HG02973 (cell line): ENCODE measurements around the gene CC2D2B.
"Not testable (repeated sequence)": the region's sequence is repeated elsewhere in the genome, so short reads cannot be mapped to it uniquely, and the experiment has no call there.

Experiments
- ATAC-seq: cut with Tn5 transposase; IDR thresholded peaks from one replicate; pipeline ENCODE4 v1.9.1; 2021; ENCODE audit warnings: moderate library complexity; ENCODE audit not compliant: unreplicated experiment

Gene CC2D2B, protein sequence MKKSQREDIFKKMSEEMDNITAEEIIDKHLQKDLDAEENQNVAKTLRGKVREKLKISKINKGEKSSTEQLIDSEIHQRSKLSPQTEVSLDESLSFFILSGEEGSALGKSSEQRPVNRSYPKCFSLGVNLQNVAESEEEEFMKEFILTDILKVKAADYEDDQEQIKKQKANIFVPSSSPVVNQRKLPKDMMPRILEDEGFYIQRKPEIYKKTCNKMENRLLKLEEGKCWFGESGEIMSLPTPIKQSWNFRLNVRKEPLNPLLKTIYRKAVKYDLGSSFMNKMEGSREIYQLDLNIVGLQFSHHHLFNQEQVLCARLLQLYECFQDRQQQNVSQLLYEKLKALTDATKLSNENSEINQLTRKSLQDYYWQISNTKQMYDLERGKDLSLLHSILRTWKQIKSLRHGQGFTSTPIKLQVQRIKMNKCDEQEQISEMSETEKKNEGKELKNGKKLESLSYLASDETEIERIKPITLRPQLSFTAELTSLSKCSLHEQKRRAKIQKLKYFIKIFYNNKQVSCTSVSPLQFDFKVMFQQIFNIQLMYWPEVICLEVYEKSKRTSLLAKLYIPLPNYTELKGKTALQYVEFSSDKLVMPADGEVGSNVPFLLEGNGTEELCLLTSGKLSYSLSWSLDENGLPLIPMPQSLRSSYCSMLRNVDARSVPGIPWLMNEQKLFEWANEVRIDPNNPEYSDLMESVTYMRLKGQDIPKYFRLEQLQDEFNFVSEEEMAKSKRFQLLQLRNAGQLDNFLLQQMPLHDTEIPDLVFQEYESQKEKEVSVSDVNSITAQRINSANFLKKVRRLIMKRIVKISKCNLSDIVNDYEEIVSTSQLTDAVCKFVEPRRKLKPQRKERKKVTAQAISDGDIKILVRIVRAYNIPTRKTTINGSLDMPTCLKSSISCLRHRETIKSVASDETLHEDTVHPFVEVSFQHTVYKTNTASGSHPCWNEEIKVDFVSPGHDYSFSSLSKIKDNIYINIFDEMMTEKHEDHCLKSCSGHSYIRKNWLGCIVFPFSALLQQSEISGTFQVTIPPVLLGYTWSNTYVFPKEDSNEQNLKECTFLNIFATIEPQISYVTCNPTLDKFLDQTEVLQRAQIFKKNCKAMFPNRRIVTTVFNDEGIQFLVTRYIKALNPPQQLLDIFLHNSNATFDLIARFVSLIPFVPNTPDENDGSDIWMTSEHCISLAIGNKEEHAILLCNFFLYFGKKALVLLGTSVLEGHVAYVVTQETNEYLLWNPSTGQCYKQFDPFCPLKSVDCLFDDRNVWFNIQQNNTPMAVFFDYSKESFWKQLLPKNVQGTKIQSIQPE (N-terminal part only)

DNA sequence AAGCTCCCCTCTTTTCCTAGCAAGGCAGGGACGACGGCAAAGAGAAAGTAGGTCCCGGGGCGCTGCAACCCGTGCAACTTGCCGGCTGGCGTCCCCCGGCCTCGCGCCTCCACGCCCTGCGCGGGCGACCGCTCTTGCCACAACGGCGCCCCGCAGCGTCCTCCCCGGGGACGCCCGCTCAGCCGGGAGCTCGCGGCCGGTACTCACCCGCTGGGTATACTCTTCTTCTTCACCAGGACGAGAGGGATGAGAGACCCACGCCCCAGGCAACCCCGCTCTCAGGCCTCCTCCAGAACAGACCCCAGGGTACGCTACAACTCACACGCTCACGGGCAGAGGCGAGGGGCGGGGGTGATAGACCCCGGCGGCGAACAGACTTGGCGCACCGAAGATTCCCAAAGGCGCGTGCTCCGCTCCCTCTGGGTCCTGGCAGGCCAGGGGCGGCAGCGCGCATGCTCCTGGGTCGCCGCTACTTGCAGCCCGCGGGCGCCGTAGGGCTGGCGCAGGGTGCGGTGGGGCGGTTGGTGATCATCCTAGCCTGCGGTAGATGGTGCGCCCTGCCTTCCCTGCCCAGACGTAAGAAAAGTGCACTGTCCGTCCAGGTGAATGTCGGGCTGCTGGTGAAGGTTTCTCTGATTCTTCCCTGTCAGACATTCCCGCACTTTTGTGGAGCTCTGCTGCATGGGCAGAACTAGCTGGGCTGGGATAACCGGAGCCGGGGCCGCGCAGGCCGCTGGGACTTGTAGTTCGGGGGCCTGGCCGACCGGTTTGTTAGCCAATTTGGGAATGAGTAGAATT, at the start of gene CC2D2B:
Gene CC2D2B (plus strand): TSS at position 520 of the 798 bp plus-strand sequence. CDS start 3,349 bp downstream, outside the sequence.
- peak; percentile 71 for ATAC-seq

DNA sequence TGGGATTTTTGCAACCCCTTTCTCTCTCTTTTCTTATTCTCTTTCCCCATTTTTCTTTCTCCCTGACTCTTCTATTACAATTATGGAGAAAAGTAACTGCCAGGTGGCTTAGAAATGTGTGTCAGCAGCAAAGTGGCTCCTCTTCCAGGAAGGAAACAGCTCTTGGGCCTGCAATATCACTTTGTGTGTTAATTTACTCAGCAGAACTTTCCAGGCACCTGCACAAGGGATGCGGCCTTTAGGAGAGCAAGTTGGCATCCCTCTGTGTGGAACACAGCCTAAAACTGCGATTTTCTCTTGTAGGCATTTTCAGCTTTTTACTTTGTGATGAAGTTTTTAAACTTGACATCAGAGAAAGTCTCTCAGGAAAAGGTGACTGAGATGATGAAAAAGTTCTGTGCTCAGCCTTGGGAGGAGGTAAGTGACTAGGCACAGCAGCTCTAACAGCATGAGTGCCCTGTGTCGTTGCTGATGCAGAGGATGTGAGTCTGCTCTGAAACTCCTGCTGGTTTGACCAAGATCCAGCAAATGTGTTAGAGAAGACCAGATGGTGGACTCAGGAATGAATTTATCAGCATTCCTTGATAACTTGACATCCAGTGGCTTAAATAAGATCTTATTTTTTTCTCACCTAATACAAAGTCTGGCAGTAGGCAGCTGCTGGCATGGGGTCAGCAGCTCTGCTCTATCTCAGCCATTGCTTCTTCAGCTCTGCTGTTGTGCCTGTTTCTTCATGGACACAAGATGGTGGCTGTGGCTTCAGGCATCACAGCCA, 47.4 kb upstream of the CC2D2B start:
- no peak for ATAC-seq

DNA sequence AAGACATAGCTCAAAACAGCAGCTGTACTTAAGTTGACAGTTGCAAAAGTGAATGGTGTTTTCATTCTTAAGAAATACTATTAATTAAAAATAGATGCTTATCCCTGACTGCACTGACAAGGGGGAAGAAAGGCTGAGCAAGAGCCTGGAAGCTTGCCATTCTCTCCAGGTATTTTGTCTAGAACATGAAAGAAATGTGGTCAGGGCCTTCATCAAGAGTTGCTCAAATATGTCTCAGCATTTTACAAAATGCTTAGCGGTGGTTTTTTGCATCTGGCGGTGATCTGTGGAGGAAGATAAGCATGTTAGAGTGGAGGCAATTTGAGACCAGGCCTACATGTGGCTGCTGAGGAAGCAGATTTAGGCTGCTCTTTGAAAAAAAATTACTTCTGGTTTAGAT, 46.4 kb upstream of the CC2D2B start:
- ATAC-seq, result no peak

DNA sequence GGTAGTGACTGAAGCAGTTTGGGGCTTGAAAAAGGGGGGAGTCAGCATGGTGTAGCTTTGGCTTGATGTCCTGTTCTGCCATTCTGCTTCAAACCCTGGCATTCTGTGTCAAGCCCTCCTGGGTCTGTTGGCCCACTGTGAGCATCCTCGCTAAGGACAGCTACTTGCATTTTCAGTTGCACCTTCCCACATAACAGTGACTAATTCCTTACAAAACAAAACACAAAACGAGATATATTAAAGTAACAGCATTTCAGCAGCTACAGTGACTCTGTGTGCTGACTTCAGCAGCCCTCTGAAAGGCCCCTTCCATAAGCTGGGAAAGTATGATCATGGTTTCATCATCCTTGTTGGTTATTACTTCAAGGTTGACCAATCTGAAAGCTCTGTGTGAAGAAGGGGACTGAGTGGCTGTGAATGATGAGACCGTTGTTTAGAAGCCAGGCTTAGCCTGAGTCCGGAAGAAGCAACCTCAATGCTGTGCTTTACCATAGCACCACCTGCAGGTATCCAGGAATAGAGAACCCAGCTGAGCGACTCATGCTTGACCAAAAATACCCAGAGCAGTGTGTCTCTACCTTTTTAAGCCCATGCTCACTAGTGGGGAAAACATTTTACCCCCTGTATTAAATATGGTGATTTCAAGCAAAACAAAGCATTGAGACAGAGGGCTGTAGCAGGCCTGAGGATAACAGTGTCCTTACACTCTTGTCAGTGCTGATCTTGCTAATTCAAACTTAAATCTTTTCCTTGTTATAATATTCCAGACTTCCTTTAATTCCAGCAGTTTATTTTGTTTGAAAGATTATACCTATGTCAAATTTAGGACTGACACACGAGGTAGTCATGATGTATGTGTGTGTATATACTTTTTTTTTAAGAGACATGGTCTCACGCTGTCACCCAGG, 42.6 kb upstream of the CC2D2B start:
- ATAC-seq, result peak; percentile 88

DNA sequence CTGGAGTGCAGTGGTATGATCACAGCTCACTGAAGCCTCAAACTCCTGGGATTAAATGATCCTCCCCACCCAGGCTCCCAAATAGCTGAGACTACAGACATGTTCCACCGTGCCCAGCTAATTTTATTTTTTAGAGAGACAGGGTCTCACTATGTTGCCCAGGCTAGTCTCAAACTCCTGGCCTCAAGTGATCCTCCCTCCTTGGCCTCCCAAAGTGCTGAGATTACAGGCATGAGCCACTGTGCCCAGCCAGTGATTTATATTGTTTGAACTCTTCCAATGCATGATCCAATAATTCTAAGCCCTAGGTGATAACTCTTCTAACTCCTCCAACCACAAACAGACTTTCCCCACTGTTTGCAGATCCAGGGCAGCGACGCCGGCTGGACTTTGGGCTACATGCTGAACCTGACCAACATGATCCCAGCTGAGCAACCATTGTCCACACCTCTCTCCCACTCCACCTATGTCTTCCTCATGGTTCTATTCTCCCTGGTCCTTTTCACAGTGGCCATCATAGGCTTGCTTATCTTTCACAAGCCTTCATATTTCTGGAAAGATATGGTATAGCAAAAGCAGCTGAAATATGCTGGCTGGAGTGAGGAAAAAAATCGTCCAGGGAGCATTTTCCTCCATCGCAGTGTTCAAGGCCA, 41.8 kb upstream of the CC2D2B start:
- no peak for ATAC-seq

DNA sequence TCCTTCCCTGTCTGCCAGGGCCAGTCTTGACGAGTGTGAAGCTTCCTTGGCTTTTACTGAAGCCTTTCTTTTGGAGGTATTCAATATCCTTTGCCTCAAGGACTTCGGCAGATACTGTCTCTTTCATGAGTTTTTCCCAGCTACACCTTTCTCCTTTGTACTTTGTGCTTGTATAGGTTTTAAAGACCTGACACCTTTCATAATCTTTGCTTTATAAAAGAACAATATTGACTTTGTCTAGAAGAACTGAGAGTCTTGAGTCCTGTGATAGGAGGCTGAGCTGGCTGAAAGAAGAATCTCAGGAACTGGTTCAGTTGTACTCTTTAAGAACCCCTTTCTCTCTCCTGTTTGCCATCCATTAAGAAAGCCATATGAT, 41.3 kb upstream of the CC2D2B start:
- no peak for ATAC-seq

DNA sequence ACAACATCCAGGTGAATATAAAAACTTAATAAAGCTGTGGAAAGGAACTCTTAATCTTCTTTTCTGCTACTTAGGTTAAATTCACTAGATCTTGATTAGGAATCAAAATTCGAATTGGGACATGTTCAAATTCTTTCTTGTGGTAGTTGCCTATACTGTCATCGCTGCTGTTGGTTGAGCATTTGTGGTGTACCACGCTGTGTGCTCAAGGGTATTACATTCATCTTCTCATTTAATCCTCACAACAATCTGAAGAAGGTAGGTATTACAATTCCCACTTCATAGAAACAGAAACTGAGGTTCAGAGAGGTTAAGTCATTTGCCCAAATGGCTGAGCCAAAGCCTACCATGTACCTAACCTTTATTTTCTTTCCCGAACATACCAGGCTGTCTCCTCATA, 39.9 kb upstream of the CC2D2B start:
- no peak for ATAC-seq

DNA sequence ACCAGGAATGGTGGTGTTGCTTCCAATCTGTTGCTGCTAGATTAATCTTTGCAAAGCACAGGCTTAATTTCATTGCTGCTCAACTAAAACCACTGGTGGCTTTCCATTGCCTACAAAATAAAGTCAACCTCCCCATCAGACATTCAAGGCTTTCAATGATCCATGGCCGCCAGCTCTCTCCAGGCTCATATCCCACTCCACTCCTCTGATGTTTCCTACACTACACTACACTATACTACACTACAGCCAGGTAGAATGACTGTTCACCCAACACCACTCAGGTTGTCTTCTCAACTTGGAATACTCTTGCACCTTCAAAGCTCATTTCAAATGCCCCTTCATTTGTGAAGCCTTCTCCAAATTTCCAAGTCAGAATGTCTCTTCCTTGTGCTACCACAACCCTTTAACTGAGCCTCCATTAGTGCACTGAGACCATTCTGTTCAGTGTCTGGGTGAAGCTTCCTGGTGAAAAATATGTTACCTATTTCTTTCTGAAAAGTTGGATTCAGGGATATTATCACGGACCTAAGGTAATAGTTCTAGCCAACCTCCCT, 35.5 kb upstream of the CC2D2B start:
- no peak for ATAC-seq

DNA sequence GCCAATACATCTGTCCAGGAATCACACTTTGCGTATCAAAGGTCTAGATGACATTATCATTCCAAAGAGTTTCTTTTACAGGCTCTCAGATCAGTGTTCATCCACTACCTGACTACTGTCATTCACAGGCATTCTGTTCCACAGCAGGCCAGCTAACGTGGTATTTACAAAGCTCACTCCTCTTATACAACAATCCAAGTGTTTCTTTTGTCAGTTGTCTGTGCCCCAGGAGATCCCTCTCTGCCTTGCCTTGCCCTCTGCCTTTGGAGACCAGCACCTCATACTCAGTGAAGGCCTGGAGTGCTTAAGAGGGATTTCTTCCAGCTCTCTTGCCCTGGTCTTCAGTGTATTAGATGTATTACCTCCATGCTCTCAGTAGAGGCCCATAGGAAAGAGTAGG, 34.6 kb upstream of the CC2D2B start:
- no peak for ATAC-seq

DNA sequence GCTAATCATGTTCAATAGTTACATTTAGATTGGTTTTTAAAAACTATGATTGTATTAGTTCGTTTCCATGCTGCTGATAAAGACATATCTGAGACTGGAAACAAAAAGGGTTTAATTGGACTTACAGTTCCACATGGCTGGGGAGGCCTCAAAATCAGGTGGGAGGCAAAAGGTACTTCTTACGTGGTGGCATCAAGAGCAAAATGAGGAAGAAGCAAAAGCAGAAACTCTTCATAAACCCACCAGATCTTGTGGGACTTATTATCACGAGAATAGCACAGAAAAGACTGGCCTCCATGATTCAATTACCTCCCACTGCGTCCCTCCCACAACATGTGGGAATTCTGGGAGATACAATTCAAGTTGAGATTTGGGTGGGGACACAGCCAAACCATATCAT, 34.1 kb upstream of the CC2D2B start:
- no peak for ATAC-seq

DNA sequence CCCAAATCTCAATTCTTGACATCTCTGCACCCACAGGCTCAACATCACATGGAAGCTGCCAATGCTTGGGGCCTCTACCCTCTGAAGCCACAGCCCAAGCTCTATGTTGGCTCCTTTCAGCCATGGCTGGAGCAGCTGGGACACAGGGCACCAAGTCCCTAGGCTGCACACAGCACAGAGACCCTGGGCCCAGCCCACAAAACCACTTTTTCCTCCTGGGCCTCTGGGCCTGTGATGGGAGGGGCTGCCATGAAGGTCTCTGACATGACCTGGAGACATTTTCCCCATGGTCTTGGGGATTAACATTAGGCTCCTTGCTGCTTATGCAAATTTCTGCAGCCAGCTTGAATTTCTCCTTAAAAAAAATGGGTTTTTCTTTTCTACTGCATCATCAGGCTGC, 33.0 kb upstream of the CC2D2B start:
- not testable (repeated sequence) for ATAC-seq

DNA sequence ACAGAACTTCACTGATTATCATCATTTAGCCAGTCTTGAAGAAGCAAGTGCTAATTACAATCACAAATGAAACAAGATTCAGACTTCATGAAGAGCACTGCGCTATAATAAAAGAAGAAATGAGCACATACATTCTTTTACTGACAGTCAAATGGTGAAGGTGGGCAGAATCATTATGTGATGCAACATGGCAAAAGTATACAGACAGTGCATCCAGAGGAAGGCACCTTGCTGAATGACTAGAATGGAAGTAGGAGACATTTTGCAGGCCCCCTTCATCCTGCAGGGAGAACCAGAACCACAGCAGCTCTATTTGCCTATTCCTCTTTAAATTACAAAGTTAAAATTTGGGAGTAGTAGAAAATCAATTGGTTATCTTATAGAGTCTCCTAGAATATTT, 31.0 kb upstream of the CC2D2B start:
- ATAC-seq, result no peak

DNA sequence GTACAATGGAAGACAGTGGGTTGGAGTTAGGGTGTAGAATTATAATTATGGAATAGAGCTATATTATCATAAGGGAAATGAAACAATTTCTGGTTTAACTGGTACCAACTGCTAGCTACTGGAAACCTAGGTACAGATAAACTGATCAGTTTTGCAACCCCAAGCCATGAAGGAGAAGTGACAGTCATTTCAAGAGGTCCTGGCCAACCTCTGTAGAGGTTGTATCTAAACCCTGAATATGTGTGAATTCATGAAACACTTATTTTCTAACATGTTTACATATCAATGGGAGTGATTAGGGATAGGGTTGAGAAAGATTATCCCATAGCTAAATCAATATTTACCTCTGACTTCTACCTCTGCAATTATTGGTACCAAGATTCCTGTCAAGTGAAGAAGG, 29.9 kb upstream of the CC2D2B start:
- ATAC-seq, result peak; percentile 46

DNA sequence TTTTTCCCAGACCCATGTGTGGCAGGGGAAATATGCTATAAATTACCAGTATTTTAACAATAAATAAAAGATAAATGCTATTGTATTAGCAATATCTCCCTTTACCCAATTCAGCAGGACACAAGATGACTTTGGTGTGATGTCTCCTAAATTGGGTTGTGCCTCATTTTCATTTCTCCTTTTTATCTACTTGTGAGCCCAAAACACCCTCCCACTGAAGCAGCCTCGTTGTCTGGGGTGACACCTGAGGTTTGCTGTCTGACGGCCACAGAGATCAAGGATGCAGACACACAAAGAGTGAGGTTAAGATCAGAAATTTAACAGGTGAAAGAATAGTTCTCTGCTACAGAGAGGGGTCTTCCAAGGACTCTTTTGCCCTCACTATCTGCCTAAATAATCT, 27.1 kb upstream of the CC2D2B start:
- no peak for ATAC-seq

DNA sequence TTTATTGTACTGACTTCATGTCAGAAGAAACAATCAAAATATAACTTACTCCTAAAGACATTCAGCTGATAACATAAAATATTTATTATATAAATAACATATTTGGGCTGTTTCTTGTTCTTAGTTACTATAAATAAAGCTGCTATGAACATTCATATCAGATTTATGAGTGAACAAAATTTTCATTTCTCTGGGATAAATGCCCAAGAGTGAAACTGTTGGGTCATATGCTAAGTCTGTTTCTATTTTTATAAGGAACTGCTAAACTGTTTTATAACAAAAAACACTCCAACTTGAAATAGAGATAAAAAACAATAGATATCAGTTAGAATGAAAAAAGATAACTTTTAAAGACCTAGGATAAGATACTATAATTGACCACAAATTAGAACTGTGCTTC, 26.5 kb upstream of the CC2D2B start:
- no peak for ATAC-seq

DNA sequence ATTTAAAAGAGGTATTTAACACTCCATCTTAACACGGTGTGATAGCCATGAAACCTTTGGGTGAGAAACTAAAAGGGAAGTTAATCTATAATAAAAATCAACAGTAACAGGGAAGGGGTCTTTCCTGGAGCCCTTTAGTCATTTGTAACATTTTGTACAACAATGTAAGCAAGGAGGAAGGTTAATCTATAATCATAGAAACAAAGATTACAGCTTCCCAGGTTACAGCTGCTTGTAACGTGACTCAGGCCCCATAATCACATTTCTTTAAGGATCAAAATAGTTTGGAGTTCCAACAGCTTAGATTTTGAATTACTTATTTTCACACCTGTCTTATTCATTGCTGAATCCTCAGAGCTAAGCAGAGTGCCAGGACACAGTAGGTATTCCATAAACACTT, 17.9 kb upstream of the CC2D2B start:
- ATAC-seq, result no peak

DNA sequence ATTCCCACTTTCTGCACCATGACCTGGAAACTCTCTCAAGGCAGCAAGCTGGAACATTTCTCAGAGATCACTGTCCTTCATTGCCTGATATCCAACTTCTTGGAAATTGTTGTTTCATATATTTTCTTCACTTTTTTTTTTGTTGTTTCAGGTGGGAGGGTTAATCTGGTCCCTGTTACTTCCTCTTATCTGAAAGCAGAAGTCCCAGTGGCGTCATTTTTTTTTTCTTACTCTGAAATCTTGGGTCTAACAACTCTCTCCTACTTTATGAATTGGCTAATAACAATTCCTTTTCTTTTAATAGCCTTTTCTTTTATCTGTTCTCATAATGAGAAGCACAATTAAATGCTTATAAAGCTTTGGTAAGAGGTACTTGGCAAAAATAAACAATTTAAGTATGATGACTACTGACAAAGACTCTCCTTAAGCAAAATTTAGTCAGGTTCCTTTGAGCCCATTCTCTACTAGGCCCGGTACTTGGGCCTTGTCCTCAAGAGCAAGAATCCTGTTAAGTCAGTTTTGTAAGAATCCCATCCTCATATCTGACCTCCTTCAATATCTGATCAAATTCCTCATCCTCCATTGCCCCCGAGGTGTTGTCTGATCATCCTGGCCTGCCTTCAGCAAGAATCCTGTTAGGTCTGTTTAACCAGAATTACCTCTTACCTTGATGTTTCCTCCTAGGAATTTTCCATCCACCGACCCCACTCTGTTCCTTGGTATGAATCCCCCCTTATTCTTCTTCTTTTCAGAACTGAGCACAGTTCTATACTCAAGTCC, 11.5 kb upstream of the CC2D2B start:
- ATAC-seq, result no peak
